HG03521 (cell line): ENCODE data around the gene HGS.
A peak's percentile ranks its signal among the peaks of the same experiment; 100 is the strongest.

Experiments
- ATAC-seq: cut with Tn5 transposase; IDR thresholded peaks from one replicate; pipeline ENCODE4 v1.9.1; 2021; ENCODE audit warnings: mild to moderate bottlenecking, moderate library complexity; ENCODE audit not compliant: unreplicated experiment

HGS gene

GRCh38 chr17:81685108-81685507, 1.3 kb downstream of the HGS start:
- no peak for ATAC-seq

GRCh38 chr17:81686614-81687013, 2.8 kb downstream of the HGS start:
- no peak for ATAC-seq

DNA sequence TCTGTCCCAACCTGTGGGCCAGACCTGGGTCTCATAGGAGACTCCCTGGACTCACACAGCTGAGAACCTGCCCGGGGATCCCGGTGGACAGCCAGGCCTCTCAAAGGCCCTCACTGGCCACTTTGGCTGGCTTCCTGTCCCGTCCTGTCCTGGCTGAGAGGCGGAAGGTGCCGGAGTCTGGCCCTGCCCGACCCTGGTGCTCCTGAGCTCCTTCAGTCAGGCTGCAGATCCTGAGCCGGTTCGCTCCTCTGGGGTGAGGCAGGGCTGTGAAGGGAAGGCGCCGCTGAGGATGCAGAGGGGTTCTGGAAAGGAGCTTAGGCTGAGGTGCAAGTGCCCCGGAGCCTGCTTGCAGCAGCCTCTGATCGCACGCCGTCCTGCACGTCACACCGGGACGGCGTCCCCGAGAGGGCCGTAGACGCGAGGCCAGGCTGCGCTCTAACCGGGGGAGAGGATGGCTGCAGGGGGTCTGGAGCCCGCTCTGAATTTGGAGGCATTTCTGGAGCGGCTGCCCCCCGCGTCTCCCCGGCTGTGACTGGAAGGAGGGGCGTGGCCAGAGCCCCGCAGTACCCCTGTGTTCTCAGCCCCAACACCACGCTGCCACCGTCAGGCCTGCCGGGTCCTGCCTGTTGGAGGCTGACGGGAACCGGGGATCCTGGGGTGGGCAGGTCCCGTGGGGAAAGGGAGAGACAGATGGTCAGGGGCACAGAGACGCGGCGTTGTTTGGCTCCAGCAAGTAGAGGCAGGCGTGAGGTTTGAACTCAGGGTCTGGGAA, 4.1 kb downstream of the HGS start:
- no peak for ATAC-seq

- ATAC-seq = no peak
Measured at GRCh38 chr17:81688616-81689015, 4.8 kb downstream of the HGS start.

DNA sequence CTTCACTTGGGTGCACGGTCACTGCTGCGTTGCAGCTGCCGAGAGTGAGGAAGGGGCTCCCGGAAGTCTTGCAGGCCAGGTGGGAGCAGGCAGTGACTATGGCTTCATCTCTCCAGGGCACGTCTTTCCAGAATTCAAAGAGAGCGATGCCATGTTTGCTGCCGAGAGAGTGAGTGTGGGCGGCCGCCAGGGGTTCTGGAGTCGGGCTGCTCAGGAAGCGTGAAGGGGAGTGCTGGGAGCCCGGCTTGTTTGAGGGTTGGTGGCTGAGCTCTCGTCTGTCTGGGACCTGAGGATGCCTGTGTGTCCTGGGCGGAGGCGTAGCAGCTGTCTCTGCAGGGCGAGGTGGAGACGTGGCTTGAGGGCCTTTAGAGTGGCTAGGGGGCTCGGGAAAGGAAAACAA, 6.3 kb downstream of the HGS start:
- no peak for ATAC-seq

DNA sequence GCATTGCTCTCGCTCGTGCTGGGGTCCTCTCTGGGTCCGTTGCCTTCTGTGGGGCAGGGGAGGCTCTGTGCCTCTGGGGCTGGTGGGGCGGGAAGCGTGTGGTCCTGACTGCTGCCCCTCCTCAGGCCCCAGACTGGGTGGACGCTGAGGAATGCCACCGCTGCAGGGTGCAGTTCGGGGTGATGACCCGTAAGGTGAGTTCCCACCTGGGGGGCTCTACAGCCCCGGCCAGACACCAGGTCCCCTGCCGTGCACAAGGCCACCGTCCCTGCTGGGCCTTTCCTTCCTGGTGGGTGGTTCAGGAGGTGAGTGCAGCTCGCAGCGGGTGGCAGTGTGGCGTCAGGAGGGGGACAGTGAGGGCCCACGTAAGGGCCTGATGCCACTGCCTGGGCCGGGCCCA, 6.7 kb downstream of the HGS start:
- ATAC-seq = no peak

GRCh38 chr17:81691196-81691595, 7.4 kb downstream of the HGS start:
- ATAC-seq = no peak

GRCh38 chr17:81691608-81692007, 7.8 kb downstream of the HGS start:
- ATAC-seq = no peak

- ATAC-seq = no peak
Measured at GRCh38 chr17:81693509-81694210, 9.8 kb downstream of the HGS start.

- no peak for ATAC-seq
Measured at GRCh38 chr17:81694810-81695209, 11.0 kb downstream of the HGS start.

- ATAC-seq = no peak
Measured at GRCh38 chr17:81695211-81695610, 11.4 kb downstream of the HGS start.

- ATAC-seq = no peak
Measured at GRCh38 chr17:81695801-81696200, 12.0 kb downstream of the HGS start.

DNA sequence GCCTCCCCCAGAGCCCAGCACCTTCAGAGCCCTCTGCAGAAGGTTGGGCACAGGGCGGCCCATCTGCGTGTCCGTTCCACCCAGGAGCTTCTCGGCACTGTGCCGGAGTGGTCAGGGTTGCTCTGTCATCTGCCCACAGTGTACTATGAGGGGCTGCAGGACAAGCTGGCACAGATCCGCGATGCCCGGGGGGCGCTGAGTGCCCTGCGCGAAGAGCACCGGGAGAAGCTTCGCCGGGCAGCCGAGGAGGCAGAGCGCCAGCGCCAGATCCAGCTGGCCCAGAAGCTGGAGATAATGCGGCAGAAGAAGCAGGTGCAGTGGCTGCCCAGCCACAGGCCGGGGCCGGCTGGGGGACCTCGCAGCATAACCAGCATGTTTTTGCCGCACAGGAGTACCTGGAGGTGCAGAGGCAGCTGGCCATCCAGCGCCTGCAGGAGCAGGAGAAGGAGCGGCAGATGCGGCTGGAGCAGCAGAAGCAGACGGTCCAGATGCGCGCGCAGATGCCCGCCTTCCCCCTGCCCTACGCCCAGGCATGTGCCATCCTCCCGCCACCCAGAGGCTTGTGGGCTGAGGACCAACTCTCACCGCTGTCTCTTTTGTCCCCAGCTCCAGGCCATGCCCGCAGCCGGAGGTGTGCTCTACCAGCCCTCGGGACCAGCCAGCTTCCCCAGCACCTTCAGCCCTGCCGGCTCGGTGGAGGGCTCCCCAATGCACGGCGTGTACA, 12.6 kb downstream of the HGS start:
- ATAC-seq = no peak

GRCh38 chr17:81697261-81698044, 13.6 kb downstream of the HGS start:
- ATAC-seq = no peak

DNA sequence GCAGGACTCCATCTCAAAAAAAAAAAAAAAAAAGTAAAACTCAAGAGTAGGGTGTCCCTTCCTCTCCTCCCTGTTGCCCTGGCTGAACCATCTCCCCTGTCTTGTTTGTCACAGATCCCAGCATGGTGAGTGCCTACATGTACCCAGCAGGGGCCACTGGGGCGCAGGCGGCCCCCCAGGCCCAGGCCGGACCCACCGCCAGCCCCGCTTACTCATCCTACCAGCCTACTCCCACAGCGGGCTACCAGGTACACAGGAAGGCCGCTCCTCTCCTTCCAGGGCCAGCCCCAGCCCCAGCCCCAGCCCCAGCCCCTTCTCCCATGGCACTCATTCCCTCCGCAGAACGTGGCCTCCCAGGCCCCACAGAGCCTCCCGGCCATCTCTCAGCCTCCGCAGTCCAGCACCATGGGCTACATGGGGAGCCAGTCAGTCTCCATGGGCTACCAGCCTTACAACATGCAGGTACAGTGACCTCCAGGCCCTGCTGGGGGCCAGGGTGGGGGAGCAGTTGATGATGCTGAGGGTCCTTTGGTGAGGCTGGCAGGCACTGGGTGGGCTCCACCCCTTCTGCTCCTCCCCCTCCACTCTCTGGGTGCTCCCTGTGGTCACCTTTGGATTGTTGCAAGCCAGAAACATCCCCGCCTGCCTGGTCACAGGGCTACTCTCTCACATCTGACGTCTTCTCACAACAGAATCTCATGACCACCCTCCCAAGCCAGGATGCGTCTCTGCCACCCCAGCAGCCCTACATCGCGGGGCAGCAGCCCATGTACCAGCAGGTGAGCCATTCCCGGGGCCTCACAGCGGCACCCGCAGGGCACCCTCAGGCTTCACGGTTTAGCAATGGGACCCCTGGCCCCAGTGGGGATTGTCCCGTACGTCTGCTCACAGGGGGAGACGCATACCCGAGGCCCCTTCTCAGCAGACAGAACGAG, 16.8 kb downstream of the HGS start:
- ATAC-seq = no peak

GRCh38 chr17:81701288-81702071, 17.7 kb downstream of the HGS start:
- ATAC-seq = no peak

DNA sequence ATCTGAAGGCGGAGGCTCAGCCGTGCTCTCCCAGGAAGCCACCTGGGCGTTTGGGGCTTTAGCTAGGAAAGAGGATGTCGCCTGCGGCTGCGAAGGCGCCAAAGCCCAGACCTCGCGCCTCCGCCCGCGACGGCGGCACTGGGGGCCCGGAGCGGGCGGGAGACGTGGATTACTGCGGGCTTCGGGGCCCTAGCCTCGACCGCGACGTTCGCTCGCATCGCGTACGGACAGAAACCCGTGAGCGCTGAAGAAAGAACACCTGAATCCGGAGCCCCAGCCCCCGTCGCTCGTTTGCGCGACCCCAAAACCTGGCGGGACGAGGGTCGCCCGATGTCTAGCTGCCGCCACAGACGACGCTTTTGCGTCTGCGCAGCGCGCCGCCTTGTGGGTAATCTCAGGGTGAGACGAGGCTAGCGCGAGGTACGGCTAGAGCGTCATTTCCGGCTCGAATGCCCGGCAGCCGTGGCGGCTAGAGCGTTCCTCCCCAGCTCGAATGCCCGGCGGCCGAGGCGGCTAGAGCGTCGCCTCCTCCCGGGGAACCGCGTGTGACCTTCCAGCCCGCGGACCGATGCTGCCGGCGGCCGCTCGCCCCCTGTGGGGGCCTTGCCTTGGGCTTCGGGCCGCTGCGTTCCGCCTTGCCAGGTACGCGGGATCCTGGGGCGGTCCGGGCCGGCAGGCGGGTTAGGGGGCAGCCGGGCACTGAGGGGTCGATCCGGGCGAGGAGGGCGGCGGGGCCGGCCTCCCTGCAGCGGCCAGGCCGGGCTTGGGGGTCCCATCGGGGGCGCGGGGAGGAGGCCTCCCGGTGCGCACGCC, 19.3 kb downstream of the HGS start, which contains the start of gene MRPL12:
Gene MRPL12 (plus strand): TSS at position 434 of the 813 bp plus-strand sequence. CDS start 135 bp downstream, at position 569.
- peak; percentile 84 for ATAC-seq
